ENCODE data around the gene PARP9.
A peak's percentile ranks its signal among the peaks of the same experiment; 100 is the strongest.
"Not testable (repeated sequence)": the region's sequence is repeated elsewhere in the genome, so short reads cannot be mapped to it uniquely, and the experiment has no call there.

PARP9 gene

DNA sequence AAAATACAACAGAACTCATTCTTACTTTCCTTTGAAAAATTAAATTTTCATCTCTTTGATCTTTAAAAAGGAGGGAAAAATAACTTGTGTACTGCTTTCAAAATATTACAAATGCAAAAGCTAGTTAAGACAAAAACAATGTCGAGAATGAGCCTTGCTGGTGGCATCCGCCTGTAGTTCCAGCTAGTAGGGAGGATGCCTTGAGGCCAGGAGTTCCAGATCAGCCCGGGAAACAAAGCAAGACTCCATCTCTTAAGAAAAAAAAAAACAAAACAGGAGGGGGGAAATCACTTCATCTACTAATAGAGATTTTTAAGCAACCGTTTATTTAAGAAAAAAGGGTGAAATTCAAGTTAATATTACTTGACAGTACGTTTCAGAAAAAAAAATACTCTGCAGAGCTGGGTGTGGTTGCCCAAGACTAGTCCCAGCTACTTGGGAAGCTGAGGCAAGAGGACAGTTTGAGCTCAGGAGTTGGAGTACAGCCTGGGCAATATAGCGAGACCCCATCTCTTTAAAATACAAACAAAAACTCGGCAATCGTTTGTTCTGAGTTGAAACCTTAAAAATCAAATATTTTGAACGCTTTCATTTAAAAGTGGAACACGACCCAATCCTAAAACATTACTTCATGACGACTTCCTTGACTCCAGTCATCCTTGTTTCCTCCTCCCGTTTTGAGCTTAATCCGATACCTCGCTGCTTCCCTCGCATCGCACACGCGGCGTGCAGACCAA, 50.5 kb downstream of the PARP9 start:
- peak overlapping the region; percentile 77 for H3K4me3 ChIP-seq (ENCODE audit: low read depth, low read length)
- no peak for TF ChIP-seq CTCF (IDR thresholded peaks at IDR 0.05; ENCODE audit: low read depth, low read length)

DNA sequence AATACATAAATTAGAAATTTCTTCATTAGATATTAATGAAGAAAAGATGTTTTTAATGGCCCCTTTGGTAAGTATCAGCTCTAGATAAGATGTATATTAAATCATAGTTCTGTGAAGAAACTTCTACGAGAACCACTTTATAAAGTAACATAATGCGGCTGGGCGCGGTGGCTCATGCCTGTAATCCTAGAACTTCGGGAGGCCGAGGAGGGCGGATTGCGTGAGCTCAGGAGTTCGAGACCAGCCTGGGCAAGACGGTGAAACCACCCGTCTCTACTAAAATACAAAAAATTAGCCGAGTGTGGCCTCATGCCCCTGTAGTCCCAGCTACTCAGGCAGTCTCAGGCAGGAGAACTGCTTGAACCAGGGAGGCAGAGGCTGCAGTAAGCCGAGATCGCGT, 51.8 kb downstream of the PARP9 start:
- H3K4me3 ChIP-seq (ENCODE audit: low read depth, low read length): no peak overlapping the region
- TF ChIP-seq CTCF (IDR thresholded peaks at IDR 0.05; ENCODE audit: low read depth, low read length): no peak

GRCh38 chr3:122510878-122511535, 53.1 kb downstream of the PARP9 start:
- H3K4me3 ChIP-seq (ENCODE audit: low read depth, low read length): no peak overlapping the region

DNA sequence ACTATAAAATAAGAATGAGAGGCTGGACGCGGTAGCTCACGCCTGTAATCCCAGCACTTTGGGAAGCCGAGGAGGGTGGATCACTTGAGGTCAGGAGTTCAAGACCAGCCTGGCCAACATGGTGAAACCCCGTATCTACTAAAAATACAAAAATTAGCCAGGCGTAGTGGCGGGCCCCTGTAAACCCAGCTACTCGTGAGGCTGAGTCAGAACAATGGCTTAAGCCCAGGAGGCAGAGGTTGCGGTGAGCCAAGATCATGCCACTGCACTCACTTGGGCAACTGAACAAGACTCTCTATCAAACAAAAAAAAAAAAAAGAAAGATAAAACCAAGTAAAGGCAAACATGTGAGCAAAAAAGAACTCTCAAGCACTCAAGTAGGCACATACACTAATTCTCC, 55.2 kb downstream of the PARP9 start:
- not testable (repeated sequence) for H3K4me3 ChIP-seq (ENCODE audit: low read depth, low read length)

More at GRCh38 chr3:122510878-122511535, 53.1 kb downstream of the PARP9 start:
- TF ChIP-seq CTCF (IDR thresholded peaks at IDR 0.05; ENCODE audit: low read depth, low read length): no peak

DNA sequence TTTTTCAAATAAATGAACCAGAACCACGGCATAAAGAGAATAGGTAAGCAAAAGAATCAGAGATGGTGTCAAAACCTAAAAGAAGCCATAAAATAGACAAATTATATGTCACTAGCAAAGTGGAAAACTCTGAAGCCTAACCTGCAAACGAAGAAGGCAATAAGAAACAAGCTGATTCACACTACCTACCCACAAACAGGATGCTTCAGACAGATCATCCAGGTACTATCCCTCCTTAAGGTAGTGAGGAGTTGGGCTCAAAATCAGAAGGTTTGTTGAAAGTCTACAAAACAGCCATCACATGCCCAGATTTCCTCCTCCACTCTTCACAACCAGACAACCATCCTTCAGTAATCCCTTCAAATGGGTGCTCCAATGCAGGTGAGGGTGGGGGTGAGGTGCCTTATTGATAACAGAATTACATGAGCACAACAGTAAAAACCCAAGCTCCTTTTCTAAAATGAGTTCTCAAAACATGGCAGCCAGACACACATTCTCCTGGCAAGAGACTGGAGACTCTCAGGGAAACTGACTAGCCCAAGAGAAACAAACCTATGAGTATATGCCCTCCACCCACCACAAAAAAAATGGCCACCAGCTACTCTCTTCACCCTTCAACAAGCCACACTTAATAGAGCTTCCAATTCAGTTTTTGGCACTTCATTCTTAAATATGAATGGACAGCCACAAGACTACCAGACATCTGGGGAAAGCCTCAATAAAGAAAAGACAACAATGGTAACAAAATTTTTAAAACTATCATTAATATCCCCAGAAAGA, 55.8 kb downstream of the PARP9 start:
- no peak for TF ChIP-seq CTCF (IDR thresholded peaks at IDR 0.05; ENCODE audit: low read depth, low read length)
- no peak overlapping the region for H3K4me3 ChIP-seq (ENCODE audit: low read depth, low read length)

GRCh38 chr3:122506450-122506849, 57.6 kb downstream of the PARP9 start:
- no peak overlapping the region for H3K4me3 ChIP-seq (ENCODE audit: low read depth, low read length)
- no peak for TF ChIP-seq CTCF (IDR thresholded peaks at IDR 0.05; ENCODE audit: low read depth, low read length)

GRCh38 chr3:122505676-122506075, 58.4 kb downstream of the PARP9 start:
- no peak for TF ChIP-seq CTCF (IDR thresholded peaks at IDR 0.05; ENCODE audit: low read depth, low read length)

More at GRCh38 chr3:122505676-122506075, 58.4 kb downstream of the PARP9 start:
- no peak overlapping the region for H3K4me3 ChIP-seq (ENCODE audit: low read depth, low read length)

All from WI38 (cell line).